ENCODE data around the gene SLC12A3.

SLC12A3 gene

GRCh38 chr16:56946767-56947603 lies 82.0 kb downstream of the SLC12A3 start:
- Mint-ChIP-seq H3K9me3 (no peaks in the 10 kb centered on the region), H3K4me1 (peaks cover 40% of the 10 kb centered on the region), H3K4me3 (peak overlapping the region; percentile 1), H3K27ac (peak overlapping the region; percentile 94), H3K36me3 (peaks cover 10% of the 10 kb centered on the region), H3K27me3 (no peaks in the 10 kb centered on the region)

GRCh38 chr16:56947604-56947995 lies 82.6 kb downstream of the SLC12A3 start:
- H3K4me1 Mint-ChIP-seq: peaks cover 40% of the 10 kb centered on the region
- no peak overlapping the region for H3K4me3 Mint-ChIP-seq
- H3K27me3 Mint-ChIP-seq: no peaks in the 10 kb centered on the region
- H3K9me3 Mint-ChIP-seq: no peaks in the 10 kb centered on the region
- peaks cover 10% of the 10 kb centered on the region for H3K36me3 Mint-ChIP-seq
- H3K27ac Mint-ChIP-seq: peak overlapping the region; percentile 65

GRCh38 chr16:56948234-56948633 lies 83.2 kb downstream of the SLC12A3 start:
- H3K36me3 Mint-ChIP-seq: peaks cover 4% of the 10 kb centered on the region
- no peak overlapping the region for H3K4me3 Mint-ChIP-seq
- peaks cover 36% of the 10 kb centered on the region for H3K4me1 Mint-ChIP-seq
- H3K27ac Mint-ChIP-seq: peak overlapping the region; percentile 65
- H3K27me3 Mint-ChIP-seq: no peaks in the 10 kb centered on the region
- no peaks in the 10 kb centered on the region for H3K9me3 Mint-ChIP-seq

DNA sequence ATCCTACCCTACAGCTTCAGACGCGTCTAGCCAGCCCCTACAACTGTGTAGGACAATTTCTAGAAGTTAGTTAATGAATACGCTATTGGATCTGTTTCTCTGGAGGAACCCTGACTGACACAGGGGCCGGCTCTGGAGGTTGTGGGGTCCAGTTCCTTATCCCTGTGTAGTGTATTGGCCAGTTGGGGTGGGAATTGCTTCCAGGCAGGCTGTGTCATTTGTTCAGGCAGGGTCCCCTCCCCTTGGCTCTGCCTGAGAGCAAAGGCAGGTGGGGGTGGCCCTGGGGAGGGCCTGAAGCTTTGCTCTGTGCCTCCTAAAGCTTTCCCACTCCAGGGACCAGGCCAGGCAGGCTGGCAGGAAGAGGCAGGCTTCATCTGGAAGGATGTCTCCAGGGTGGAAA lies 85.0 kb downstream of the SLC12A3 start:
- H3K9me3 Mint-ChIP-seq: no peaks in the 10 kb centered on the region
- H3K4me1 Mint-ChIP-seq: peaks cover 22% of the 10 kb centered on the region
- no peak overlapping the region for H3K4me3 Mint-ChIP-seq
- no peaks in the 10 kb centered on the region for H3K27me3 Mint-ChIP-seq
- no peak overlapping the region for H3K27ac Mint-ChIP-seq
- H3K36me3 Mint-ChIP-seq: peaks cover 4% of the 10 kb centered on the region

DNA sequence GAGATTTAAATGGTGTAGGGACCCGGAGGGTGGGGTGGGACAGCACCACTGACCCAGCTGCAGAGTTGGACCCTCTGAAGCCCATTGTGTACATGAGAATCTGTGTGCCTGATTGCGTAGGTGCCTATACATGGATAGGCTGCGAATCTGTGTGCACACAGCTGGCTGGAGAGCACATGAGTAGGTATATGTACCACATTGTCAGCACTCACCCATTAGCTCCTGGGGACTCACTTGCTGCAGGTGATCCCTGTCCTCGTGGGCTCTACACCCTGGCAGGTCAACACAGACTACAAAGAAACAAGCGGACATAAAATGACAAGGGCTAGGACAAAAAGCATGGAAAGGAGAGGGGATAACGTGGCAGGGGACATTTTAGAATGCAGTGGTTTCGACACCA lies 85.4 kb downstream of the SLC12A3 start:
- H3K9me3 Mint-ChIP-seq: no peaks in the 10 kb centered on the region
- no peak overlapping the region for H3K4me3 Mint-ChIP-seq
- no peaks in the 10 kb centered on the region for H3K27me3 Mint-ChIP-seq
- H3K36me3 Mint-ChIP-seq: peaks cover 4% of the 10 kb centered on the region
- no peak overlapping the region for H3K27ac Mint-ChIP-seq
- H3K4me1 Mint-ChIP-seq: peaks cover 18% of the 10 kb centered on the region

- no peak overlapping the region for H3K4me3 Mint-ChIP-seq
- peaks cover 18% of the 10 kb centered on the region for H3K4me1 Mint-ChIP-seq
- H3K36me3 Mint-ChIP-seq: peaks cover 4% of the 10 kb centered on the region
- H3K9me3 Mint-ChIP-seq: no peaks in the 10 kb centered on the region
- H3K27ac Mint-ChIP-seq: peak overlapping the region; percentile 80
- no peaks in the 10 kb centered on the region for H3K27me3 Mint-ChIP-seq
These were observed 86.1 kb downstream of the SLC12A3 start for GRCh38 chr16:56950881-56951771.

DNA sequence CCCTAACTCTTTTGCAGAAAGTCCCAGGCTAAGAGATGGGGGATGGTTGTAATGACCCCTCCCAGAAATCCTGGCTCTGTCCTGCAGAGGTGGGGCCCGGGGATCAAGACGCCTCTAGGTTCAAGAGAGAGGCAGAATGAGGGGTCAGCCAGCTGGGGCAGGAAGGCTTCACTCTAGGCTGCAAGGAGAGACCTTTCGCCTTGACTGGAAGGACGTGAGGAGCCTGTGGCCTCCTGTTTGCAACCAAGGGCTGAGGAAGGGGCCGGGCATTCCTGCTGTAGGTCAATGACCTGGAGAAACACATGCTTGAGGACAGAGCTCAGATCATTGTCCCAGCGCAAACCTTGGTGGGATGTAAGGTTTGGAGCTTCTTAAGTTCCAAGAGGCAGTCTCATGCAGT lies 88.0 kb downstream of the SLC12A3 start:
- Mint-ChIP-seq H3K4me1 (peaks cover 13% of the 10 kb centered on the region), H3K36me3 (no peaks in the 10 kb centered on the region), H3K4me3 (no peak overlapping the region), H3K27ac (no peak overlapping the region), H3K9me3 (no peaks in the 10 kb centered on the region), H3K27me3 (no peaks in the 10 kb centered on the region)

DNA sequence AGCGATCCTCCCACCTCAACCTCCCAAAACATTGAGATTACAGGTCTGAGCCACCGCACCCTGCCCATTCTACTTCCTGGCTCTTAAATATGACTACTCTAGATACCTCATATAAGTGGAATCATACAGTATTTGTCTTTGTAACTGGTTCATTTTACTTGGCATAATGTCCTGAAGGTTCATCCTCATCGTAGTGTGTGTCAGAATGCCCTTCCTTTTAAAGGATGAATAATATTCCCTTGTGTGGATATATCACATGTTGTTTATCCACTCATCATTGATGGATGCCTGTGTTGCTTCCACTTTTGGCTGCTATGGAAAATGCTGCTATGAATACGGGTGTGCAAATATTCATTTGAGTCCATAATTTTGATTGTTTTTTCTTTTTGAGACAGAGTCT lies 91.1 kb downstream of the SLC12A3 start:
- Mint-ChIP-seq H3K27ac (no peak overlapping the region), H3K9me3 (no peaks in the 10 kb centered on the region), H3K27me3 (no peaks in the 10 kb centered on the region)

DNA sequence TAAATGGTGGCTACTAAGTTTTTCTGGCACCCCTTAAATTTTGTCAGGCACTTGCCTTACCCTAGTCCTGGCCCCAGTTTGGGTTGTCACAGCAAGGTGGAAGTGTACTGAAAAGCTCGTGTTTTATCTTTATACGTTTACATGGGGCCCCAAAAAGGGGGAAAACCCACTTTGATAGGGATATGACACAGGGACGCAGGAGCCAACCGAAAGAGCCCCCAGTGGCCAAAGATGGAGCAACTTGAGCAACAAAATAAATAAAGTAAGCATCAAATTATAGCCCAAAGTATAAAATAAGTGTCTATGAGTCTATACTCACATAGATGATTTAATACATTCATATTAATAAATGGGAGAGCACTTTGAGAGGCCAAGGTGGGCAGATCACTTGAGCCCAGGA lies 91.7 kb downstream of the SLC12A3 start:
- Mint-ChIP-seq H3K36me3 (no peaks in the 10 kb centered on the region), H3K27me3 (no peaks in the 10 kb centered on the region), H3K4me3 (no peak overlapping the region), H3K27ac (no peak overlapping the region), H3K4me1 (no peaks in the 10 kb centered on the region), H3K9me3 (no peaks in the 10 kb centered on the region)

More for the DNA sequence above, 91.1 kb downstream of the SLC12A3 start:
- Mint-ChIP-seq H3K4me1 (peaks cover 5% of the 10 kb centered on the region), H3K4me3 (no peak overlapping the region), H3K36me3 (no peaks in the 10 kb centered on the region)

DNA sequence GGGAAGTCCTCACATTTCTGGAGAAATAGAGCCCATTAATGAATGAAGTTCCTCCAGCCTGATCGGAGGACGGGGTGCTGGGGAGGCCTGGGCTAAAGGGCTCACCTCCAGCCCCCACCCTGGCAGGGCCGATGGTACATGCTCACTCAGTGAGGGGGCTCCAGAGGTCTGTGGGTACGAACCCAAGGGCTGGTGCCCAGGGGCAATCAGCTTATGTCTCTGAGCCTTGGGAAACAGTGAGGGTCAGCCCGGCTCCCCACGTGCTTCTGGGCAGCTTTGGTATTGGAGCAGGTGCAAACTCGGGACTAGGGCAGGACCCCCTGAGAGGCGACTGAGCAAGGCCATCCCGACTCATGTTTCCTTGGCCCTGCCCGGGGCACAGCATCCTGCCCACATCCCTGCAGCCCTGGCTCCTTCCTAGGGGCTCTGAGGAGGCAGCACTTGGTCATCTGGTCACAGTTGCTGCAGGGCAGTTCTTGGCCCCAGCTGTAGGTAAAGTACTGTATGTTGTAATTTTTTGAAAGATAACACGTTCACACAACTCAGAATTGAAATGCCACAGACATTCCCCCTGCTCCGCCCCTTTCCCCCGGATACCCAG lies 95.8 kb downstream of the SLC12A3 start:
- H3K36me3 Mint-ChIP-seq: no peaks in the 10 kb centered on the region
- H3K4me3 Mint-ChIP-seq: no peak overlapping the region
- no peak overlapping the region for H3K27ac Mint-ChIP-seq
- no peaks in the 10 kb centered on the region for H3K9me3 Mint-ChIP-seq
- no peaks in the 10 kb centered on the region for H3K27me3 Mint-ChIP-seq
- H3K4me1 Mint-ChIP-seq: peaks cover 16% of the 10 kb centered on the region

DNA sequence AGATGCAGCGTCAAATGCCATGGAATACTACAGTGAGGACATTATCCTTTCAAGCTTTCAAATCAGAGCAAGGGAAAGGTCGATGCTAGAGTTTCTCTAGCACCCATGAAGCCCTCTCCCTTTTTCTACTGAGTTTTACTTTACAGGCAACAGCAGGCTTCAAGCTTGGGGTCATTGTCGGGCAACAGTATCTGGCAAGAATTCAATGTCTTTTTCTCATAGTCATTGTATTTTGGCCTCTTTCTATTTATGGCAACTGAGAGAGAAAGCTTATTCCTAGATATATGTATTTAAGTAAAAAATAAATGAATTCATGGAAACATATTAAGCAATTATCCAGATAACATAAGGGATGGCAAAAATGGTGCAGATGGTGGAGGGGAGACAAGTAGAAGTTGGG lies 96.4 kb downstream of the SLC12A3 start:
- no peaks in the 10 kb centered on the region for H3K36me3 Mint-ChIP-seq
- H3K27ac Mint-ChIP-seq: no peak overlapping the region
- peaks cover 22% of the 10 kb centered on the region for H3K4me1 Mint-ChIP-seq
- no peak overlapping the region for H3K4me3 Mint-ChIP-seq
- no peaks in the 10 kb centered on the region for H3K27me3 Mint-ChIP-seq
- no peaks in the 10 kb centered on the region for H3K9me3 Mint-ChIP-seq

- no peaks in the 10 kb centered on the region for H3K27me3 Mint-ChIP-seq
- H3K4me1 Mint-ChIP-seq: peaks cover 23% of the 10 kb centered on the region
- no peaks in the 10 kb centered on the region for H3K36me3 Mint-ChIP-seq
- no peak within 1 kb of the TSS for H3K4me3 Mint-ChIP-seq
- no peak within 1 kb of the TSS for H3K27ac Mint-ChIP-seq
- no peaks in the 10 kb centered on the region for H3K9me3 Mint-ChIP-seq
These were observed 96.9 kb downstream of the SLC12A3 start, which contains the start of gene CETP for GRCh38 chr16:56961851-56962281. Gene CETP, plus strand, starts transcription at chr16:56961950. Its CDS starts 30 bp downstream, at chr16:56961980.

DNA sequence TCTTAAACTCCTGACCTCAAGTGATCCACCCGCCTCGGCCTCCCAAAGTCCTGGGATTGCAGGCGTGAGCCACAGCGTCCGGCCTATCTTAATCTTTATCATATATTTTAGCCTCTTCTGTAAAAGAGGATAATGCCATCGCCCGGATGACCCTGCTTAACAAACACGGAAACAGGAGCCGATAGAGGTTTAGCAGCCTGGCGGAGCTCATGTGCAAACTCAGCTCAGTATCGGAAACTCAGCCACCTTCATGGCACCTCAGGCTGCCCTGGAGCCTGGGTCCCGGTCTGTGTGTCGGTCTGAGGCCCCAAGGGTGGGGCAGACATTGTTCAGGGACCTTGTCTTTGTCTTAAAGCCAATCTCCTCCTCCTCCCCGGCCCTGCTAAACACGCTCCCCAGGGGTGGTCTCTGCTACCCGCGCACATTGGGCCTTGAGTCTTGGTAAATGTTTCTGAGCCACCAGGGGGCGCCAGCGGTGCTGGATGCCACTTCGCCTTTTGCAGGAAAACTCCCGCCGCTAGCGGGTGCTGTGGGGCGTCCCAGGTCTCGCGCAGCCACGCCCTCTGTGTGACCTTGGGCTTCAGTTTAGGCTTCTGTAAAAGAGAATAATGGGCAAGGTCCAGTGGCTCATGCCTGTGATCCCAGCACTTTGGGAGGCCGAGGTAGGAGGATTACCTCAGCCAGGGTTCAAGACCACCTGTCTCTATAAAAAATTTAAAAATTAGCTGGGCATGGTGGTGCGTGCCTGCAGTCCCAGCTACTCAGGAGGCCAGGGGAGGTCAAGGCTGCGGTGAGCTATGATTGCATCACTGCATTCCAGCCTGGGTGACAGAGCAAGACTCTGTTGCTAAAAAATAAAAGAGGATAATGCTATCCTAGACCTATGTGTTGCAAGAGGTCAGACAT lies 99.5 kb downstream of the SLC12A3 start:
- no peaks in the 10 kb centered on the region for H3K9me3 Mint-ChIP-seq
- no peaks in the 10 kb centered on the region for H3K27me3 Mint-ChIP-seq
- peak overlapping the region; percentile 71 for H3K27ac Mint-ChIP-seq
- no peak overlapping the region for H3K4me3 Mint-ChIP-seq
- peaks cover 23% of the 10 kb centered on the region for H3K4me1 Mint-ChIP-seq
- H3K36me3 Mint-ChIP-seq: no peaks in the 10 kb centered on the region

Measured in activated naive CD4-positive, alpha-beta T cell treated with anti-CD3 and anti-CD28 coated beads, Interleukin-2, amount 50 U/mL, for 24 hours (primary cell).